Stimulated activated CD8-positive, alpha-beta memory T cell treated with anti-CD3 and anti-CD28 coated beads, Interleukin-4, amount 100 ng/mL, for 24 hours (primary cell): ENCODE results near the gene GRK3.

Source experiments
- DNase-seq: peaks from one replicate; pipeline ENCODE4 v3.0.0-alpha.2; 2020; ENCODE audit warnings: low read depth

The GRK3 gene

GRCh38 chr22:25760294-25760693, 195.8 kb downstream of the GRK3 start:
- no peak for DNase-seq

- DNase-seq: no peak
Observed at GRCh38 chr22:25760848-25761595, 196.5 kb downstream of the GRK3 start.

- no peak for DNase-seq
Observed at GRCh38 chr22:25762147-25762546, 197.7 kb downstream of the GRK3 start.

- DNase-seq: no peak
Observed at GRCh38 chr22:25763239-25763777, 198.8 kb downstream of the GRK3 start.

GRCh38 chr22:25764270-25765015, 200.0 kb downstream of the GRK3 start:
- no peak for DNase-seq

- no peak for DNase-seq
Observed at GRCh38 chr22:25765016-25765367, 200.5 kb downstream of the GRK3 start.

- no peak for DNase-seq
Observed at GRCh38 chr22:25765801-25766200, 201.3 kb downstream of the GRK3 start.

- no peak for DNase-seq
Observed at GRCh38 chr22:25766418-25766817, 201.9 kb downstream of the GRK3 start.

- no peak for DNase-seq
Observed at GRCh38 chr22:25770333-25770732, 205.9 kb downstream of the GRK3 start.

- DNase-seq: no peak
Observed at GRCh38 chr22:25772288-25772687, 207.8 kb downstream of the GRK3 start.

GRCh38 chr22:25774575-25775026, 210.1 kb downstream of the GRK3 start:
- DNase-seq: no peak

- DNase-seq: no peak
Observed at GRCh38 chr22:25775531-25775930, 211.1 kb downstream of the GRK3 start.

GRCh38 chr22:25777411-25777810, 212.9 kb downstream of the GRK3 start:
- no peak for DNase-seq

GRCh38 chr22:25777870-25778269, 213.4 kb downstream of the GRK3 start:
- no peak for DNase-seq
